Stimulated activated memory B cell treated with anti-CD40 and anti-IgM and Interleukin-4, amounts not matched to agents 10 μg/mL and 1 μg/mL and 100 μg/mL, for 72 hours (primary cell): ENCODE results near the gene TOR4A.
"Not testable (repeated sequence)": the region's sequence is repeated elsewhere in the genome, so short reads cannot be mapped to it uniquely, and the experiment has no call there.

ENCODE experiments used
- ATAC-seq: fragments of 150-1000 bp; cut with Tn5 transposase; 2 replicates; pipeline ENCODE4 v1.10.0; 2021
- H3K27ac Mint-ChIP-seq: one replicate; pipeline ENCODE4 v1.8.0; 2022; ENCODE audit warnings: mild to moderate bottlenecking, mixed read lengths
- H3K27me3 Mint-ChIP-seq: one replicate; pipeline ENCODE4 v1.8.0; 2022; ENCODE audit warnings: mixed read lengths
- H3K36me3 Mint-ChIP-seq: one replicate; pipeline ENCODE4 v1.8.0; 2022; ENCODE audit warnings: mixed read lengths
- H3K4me1 Mint-ChIP-seq: one replicate; pipeline ENCODE4 v1.8.0; 2022; ENCODE audit warnings: mixed read lengths
- H3K4me3 Mint-ChIP-seq: one replicate; pipeline ENCODE4 v1.8.0; 2022; ENCODE audit warnings: mild to moderate bottlenecking, moderate library complexity, mixed read lengths
- H3K9me3 Mint-ChIP-seq: one replicate; pipeline ENCODE4 v1.8.0; 2022; ENCODE audit warnings: mixed read lengths

Gene TOR4A

GRCh38 chr9:137256362-137256761 is 21.2 kb upstream of the TOR4A start:
- peaks cover 1% of the 10 kb centered on the region for H3K36me3 Mint-ChIP-seq
- peaks cover 32% of the 10 kb centered on the region for H3K4me1 Mint-ChIP-seq
- no peak for ATAC-seq
- peak overlapping the region; percentile 83 for H3K4me3 Mint-ChIP-seq
- H3K9me3 Mint-ChIP-seq = no peaks in the 10 kb centered on the region
- no peaks in the 10 kb centered on the region for H3K27me3 Mint-ChIP-seq
- H3K27ac Mint-ChIP-seq = no peak overlapping the region

GRCh38 chr9:137256856-137257255 is 20.7 kb upstream of the TOR4A start:
- ATAC-seq = no peak
- no peak overlapping the region for H3K27ac Mint-ChIP-seq
- H3K9me3 Mint-ChIP-seq = no peaks in the 10 kb centered on the region
- no peaks in the 10 kb centered on the region for H3K27me3 Mint-ChIP-seq
- H3K36me3 Mint-ChIP-seq = peaks cover 6% of the 10 kb centered on the region
- peaks cover 37% of the 10 kb centered on the region for H3K4me1 Mint-ChIP-seq
- H3K4me3 Mint-ChIP-seq = peak overlapping the region; percentile 9

GRCh38 chr9:137262173-137262908 is 15.2 kb upstream of the TOR4A start:
- H3K27ac Mint-ChIP-seq = peak overlapping the region; percentile 46
- H3K9me3 Mint-ChIP-seq, H3K4me1 Mint-ChIP-seq, H3K27me3 Mint-ChIP-seq, ATAC-seq, H3K4me3 Mint-ChIP-seq: not testable (repeated sequence)
- peaks cover 28% of the 10 kb centered on the region for H3K36me3 Mint-ChIP-seq

GRCh38 chr9:137262909-137263285 is 14.6 kb upstream of the TOR4A start:
- Mint-ChIP-seq H3K4me1 (peaks cover 12% of the 10 kb centered on the region), H3K36me3 (peaks cover 34% of the 10 kb centered on the region), H3K27ac (no peak overlapping the region), H3K4me3 (no peak overlapping the region), H3K9me3 (no peaks in the 10 kb centered on the region), H3K27me3 (no peaks in the 10 kb centered on the region)
- no peak for ATAC-seq

GRCh38 chr9:137263506-137263905 is 14.0 kb upstream of the TOR4A start:
- ATAC-seq = no peak
- H3K27me3 Mint-ChIP-seq = no peaks in the 10 kb centered on the region
- H3K4me3 Mint-ChIP-seq = no peak overlapping the region
- H3K27ac Mint-ChIP-seq = no peak overlapping the region
- H3K9me3 Mint-ChIP-seq = peaks cover under 1% of the 10 kb centered on the region
- peaks cover 40% of the 10 kb centered on the region for H3K36me3 Mint-ChIP-seq
- H3K4me1 Mint-ChIP-seq = peaks cover 19% of the 10 kb centered on the region

- peaks cover 24% of the 10 kb centered on the region for H3K4me1 Mint-ChIP-seq
- no peak overlapping the region for H3K27ac Mint-ChIP-seq
- H3K4me3 Mint-ChIP-seq = no peak overlapping the region
- peaks cover 3% of the 10 kb centered on the region for H3K9me3 Mint-ChIP-seq
- peaks cover 45% of the 10 kb centered on the region for H3K36me3 Mint-ChIP-seq
- H3K27me3 Mint-ChIP-seq = no peaks in the 10 kb centered on the region
- ATAC-seq = no peak
Measured at GRCh38 chr9:137264067-137264466, 13.5 kb upstream of the TOR4A start.

GRCh38 chr9:137265496-137266161 is 11.9 kb upstream of the TOR4A start:
- H3K9me3 Mint-ChIP-seq = peaks cover 3% of the 10 kb centered on the region
- H3K27me3 Mint-ChIP-seq = no peaks in the 10 kb centered on the region
- ATAC-seq = no peak
- no peak overlapping the region for H3K4me3 Mint-ChIP-seq
- H3K27ac Mint-ChIP-seq = no peak overlapping the region
- H3K36me3 Mint-ChIP-seq = peaks cover 54% of the 10 kb centered on the region
- H3K4me1 Mint-ChIP-seq = peaks cover 35% of the 10 kb centered on the region

- no peak overlapping the region for H3K4me3 Mint-ChIP-seq
- no peak for ATAC-seq
- H3K36me3 Mint-ChIP-seq = peaks cover 54% of the 10 kb centered on the region
- H3K4me1 Mint-ChIP-seq = peaks cover 39% of the 10 kb centered on the region
- H3K9me3 Mint-ChIP-seq = peaks cover 3% of the 10 kb centered on the region
- H3K27ac Mint-ChIP-seq = peak overlapping the region; percentile 37
- no peaks in the 10 kb centered on the region for H3K27me3 Mint-ChIP-seq
Measured at GRCh38 chr9:137266162-137266527, 11.4 kb upstream of the TOR4A start.

GRCh38 chr9:137266585-137267453 is 10.7 kb upstream of the TOR4A start:
- H3K36me3 Mint-ChIP-seq = peaks cover 48% of the 10 kb centered on the region
- H3K27ac Mint-ChIP-seq = peak overlapping the region; percentile 76
- H3K27me3 Mint-ChIP-seq = no peaks in the 10 kb centered on the region
- ATAC-seq = no peak
- H3K4me1 Mint-ChIP-seq = peaks cover 38% of the 10 kb centered on the region
- no peak overlapping the region for H3K4me3 Mint-ChIP-seq
- peaks cover 3% of the 10 kb centered on the region for H3K9me3 Mint-ChIP-seq

- no peaks in the 10 kb centered on the region for H3K27me3 Mint-ChIP-seq
- H3K4me3 Mint-ChIP-seq = peak overlapping the region; percentile 81
- peak overlapping the region; percentile 76 for H3K27ac Mint-ChIP-seq
- ATAC-seq = peak; percentile 87
- peaks cover 3% of the 10 kb centered on the region for H3K9me3 Mint-ChIP-seq
- H3K36me3 Mint-ChIP-seq = peaks cover 45% of the 10 kb centered on the region
- H3K4me1 Mint-ChIP-seq = peaks cover 35% of the 10 kb centered on the region
Measured at GRCh38 chr9:137267933-137268355, 9.6 kb upstream of the TOR4A start.

- H3K36me3 Mint-ChIP-seq = peaks cover 47% of the 10 kb centered on the region
- ATAC-seq = no peak
- H3K9me3 Mint-ChIP-seq = peaks cover 3% of the 10 kb centered on the region
- peaks cover 35% of the 10 kb centered on the region for H3K4me1 Mint-ChIP-seq
- H3K4me3 Mint-ChIP-seq = peak overlapping the region; percentile 81
- H3K27me3 Mint-ChIP-seq = no peaks in the 10 kb centered on the region
- H3K27ac Mint-ChIP-seq = peak overlapping the region; percentile 76
Measured at GRCh38 chr9:137268538-137269201, 8.9 kb upstream of the TOR4A start.

- Mint-ChIP-seq H3K9me3 (peaks cover 3% of the 10 kb centered on the region), H3K4me3 (peak overlapping the region; percentile 81), H3K36me3 (peaks cover 44% of the 10 kb centered on the region), H3K27ac (peak overlapping the region; percentile 76), H3K4me1 (peaks cover 38% of the 10 kb centered on the region), H3K27me3 (no peaks in the 10 kb centered on the region)
- ATAC-seq = peak; percentile 68
Measured at GRCh38 chr9:137269231-137269772, 8.2 kb upstream of the TOR4A start.

- Mint-ChIP-seq H3K4me3 (no peak overlapping the region), H3K9me3 (peaks cover 3% of the 10 kb centered on the region), H3K36me3 (peaks cover 41% of the 10 kb centered on the region), H3K4me1 (peaks cover 56% of the 10 kb centered on the region), H3K27me3 (no peaks in the 10 kb centered on the region), H3K27ac (no peak overlapping the region)
- no peak for ATAC-seq
Measured at GRCh38 chr9:137270929-137271695, 6.4 kb upstream of the TOR4A start.

GRCh38 chr9:137271696-137272076 is 5.8 kb upstream of the TOR4A start:
- Mint-ChIP-seq H3K4me1 (peaks cover 62% of the 10 kb centered on the region), H3K27ac (no peak overlapping the region)
- no peak for ATAC-seq

More at GRCh38 chr9:137271696-137272076, 5.8 kb upstream of the TOR4A start:
- peaks cover 3% of the 10 kb centered on the region for H3K9me3 Mint-ChIP-seq
- H3K27me3 Mint-ChIP-seq = no peaks in the 10 kb centered on the region
- no peak overlapping the region for H3K4me3 Mint-ChIP-seq
- H3K36me3 Mint-ChIP-seq = peaks cover 41% of the 10 kb centered on the region
